Kidney (tissue), 14 donors: Measurements from ENCODE around the gene COL6A2. TPM values are rescaled to one million over a fixed set of nuclear protein-coding genes. Genes with fewer than 3 reads are reported as not detected.
A peak's percentile ranks its signal among the peaks of the same experiment; 100 is the strongest.

Source experiments
- DNase-seq, 5 donors: peaks; one replicate each; pipeline ENCODE4 v3.0.0-alpha.2; 2013 to 2020
- FAIRE-seq: peaks from 2 replicates; lab custom pipeline; 2012; peaks lifted over from hg19 to GRCh38; lab: Jason Lieb, UNC
- H3K27ac ChIP-seq, 2 donors: one replicate each; pipeline ENCODE4 v1.7.0; 2013; ENCODE audit warnings: low read depth in 2 of 2, low read length in 2 of 2, inconsistent platforms in 1 of 2
- H3K27me3 ChIP-seq: one replicate; pipeline ENCODE4 v1.7.1; 2013; ENCODE audit warnings: low read length, inconsistent platforms; ENCODE audit not compliant: control insufficient read depth, insufficient read depth
- H3K36me3 ChIP-seq, 3 donors: one replicate each; pipeline versions ENCODE4 v1.7.0 to v1.7.1; 2013; ENCODE audit warnings: low read length in 3 of 3, control low read depth in 1 of 3, inconsistent platforms in 1 of 3; ENCODE audit not compliant: insufficient read depth in 3 of 3, control insufficient read depth in 2 of 3
- H3K4me1 ChIP-seq, 3 donors: one replicate each; pipeline versions ENCODE4 v1.7.0 to v1.7.1; 2013; ENCODE audit warnings: low read length in 3 of 3, inconsistent platforms in 1 of 3, low read depth in 1 of 3; ENCODE audit not compliant: control insufficient read depth in 2 of 3, insufficient read depth in 2 of 3
- H3K4me3 ChIP-seq, 3 donors: one replicate each; pipeline versions ENCODE4 v1.7.0 to v1.8.1; 2013; ENCODE audit warnings: low read length in 3 of 3, control low read depth in 1 of 3, inconsistent platforms in 1 of 3
- H3K9ac ChIP-seq, 3 donors: one replicate each; pipeline versions ENCODE4 v1.7.0 to v1.7.1; 2013; ENCODE audit warnings: low read length in 3 of 3, control low read depth in 1 of 3, inconsistent platforms in 1 of 3
- H3K9me3 ChIP-seq, 3 donors: one replicate each; pipeline versions ENCODE4 v1.7.0 to v1.7.1; 2013; ENCODE audit warnings: low read length in 3 of 3, control low read depth in 1 of 3, inconsistent platforms in 1 of 3; ENCODE audit not compliant: control insufficient read depth in 2 of 3, insufficient read depth in 1 of 3
- intact Hi-C: fragments of 100-400 bp; cut with DNase I; formaldehyde crosslinking; loops from one replicate; pipeline ENCODE4 v1.11.1; 2022
- polyA plus RNA-seq: library from polyadenylated mRNA; stranded (reverse); fragments of 350-450 nt; fragmentation: Illumina TruSeq; extraction: RNeasy Lipid Tissue Mini Kit (QIAGEN cat#74804); gene quantifications from one replicate; pipeline ENCODE4 v1.2.3, GENCODE V29; 2014; ENCODE audit warnings: low read depth, low replicate concordance; ENCODE audit not compliant: insufficient read depth
- total RNA-seq: library from RNA; stranded (reverse); fragmentation: NEBNext Ultra II Directional; extraction: Animal tissue kit (Norgen Biotek cat#: 25700); gene quantifications from one replicate; pipeline ENCODE4 v1.2.1, GENCODE V29; 2021
- TF ChIP-seq, protein P1 (sequence below): IDR thresholded peaks from 3 replicates; pipeline ENCODE4 v1.5.1; 2012; ENCODE audit warnings: mild to moderate bottlenecking, moderate library complexity, borderline replicate concordance; ENCODE audit not compliant: insufficient read depth; ENCODE audit errors: extremely low read depth
- donor health status: control.
- donor health status: control.
- donor health status: control.
- donor health status: control.
- donor health status: control.
- donor health status: DM: yes; HTN: yes; CAD: no.
- donor health status: Normal renal cell carcinoma (clear cell type).

COL6A2 gene
- total and polyA plus RNA-seq, 2 donors from 2014 or later = 52.4 to 174 TPM

DNA sequence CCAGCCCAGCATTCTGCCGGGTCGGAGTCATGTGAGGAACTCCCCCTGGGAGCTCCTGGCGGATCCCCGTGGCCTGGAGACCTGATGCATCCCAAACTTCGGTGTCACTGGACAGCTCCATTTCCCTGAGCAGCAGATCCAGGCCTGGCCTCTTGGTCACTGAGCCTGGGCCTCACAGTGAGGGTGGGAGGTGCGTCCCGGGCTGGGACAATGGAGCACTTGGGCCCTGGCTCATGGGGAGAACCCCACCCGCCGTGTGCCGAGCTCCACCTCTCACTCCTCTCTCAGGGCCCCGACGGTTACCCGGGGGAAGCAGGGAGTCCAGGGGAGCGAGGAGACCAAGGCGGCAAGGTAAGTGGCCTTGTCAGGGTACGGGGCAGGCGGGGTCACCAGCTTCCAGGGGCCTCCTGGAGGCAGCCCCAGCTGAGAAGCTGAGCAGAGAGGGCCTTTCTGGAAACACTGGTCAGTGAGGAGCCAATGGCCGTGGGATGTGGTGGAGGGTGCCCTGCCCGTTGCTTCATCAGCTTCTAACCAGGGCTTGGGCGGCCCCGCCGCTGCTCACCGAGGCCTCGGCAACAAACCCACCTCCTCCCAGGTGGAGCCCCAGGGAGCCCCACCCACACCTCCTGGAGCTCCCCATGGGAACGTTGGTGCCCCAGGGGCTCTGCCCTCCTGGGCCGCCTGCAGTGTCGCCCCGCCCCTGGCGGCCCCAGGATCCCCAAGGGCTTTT lies 19.8 kb downstream of the COL6A2 start:
- FAIRE-seq (no peak), DNase-seq (peak in 3 of 5 donors; percentile 6 to 64 (median 24))
- H3K27ac ChIP-seq = no peak overlapping the region
- H3K27me3 ChIP-seq = no peaks in the 10 kb centered on the region
- H3K4me1 ChIP-seq = no peaks in the 10 kb centered on the region
- H3K4me3 ChIP-seq = no peak overlapping the region
- H3K9ac ChIP-seq = no peak overlapping the region
- TF ChIP-seq, protein P1, sequence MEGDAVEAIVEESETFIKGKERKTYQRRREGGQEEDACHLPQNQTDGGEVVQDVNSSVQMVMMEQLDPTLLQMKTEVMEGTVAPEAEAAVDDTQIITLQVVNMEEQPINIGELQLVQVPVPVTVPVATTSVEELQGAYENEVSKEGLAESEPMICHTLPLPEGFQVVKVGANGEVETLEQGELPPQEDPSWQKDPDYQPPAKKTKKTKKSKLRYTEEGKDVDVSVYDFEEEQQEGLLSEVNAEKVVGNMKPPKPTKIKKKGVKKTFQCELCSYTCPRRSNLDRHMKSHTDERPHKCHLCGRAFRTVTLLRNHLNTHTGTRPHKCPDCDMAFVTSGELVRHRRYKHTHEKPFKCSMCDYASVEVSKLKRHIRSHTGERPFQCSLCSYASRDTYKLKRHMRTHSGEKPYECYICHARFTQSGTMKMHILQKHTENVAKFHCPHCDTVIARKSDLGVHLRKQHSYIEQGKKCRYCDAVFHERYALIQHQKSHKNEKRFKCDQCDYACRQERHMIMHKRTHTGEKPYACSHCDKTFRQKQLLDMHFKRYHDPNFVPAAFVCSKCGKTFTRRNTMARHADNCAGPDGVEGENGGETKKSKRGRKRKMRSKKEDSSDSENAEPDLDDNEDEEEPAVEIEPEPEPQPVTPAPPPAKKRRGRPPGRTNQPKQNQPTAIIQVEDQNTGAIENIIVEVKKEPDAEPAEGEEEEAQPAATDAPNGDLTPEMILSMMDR = no peak
- H3K9me3 ChIP-seq = peaks cover 0 to 3% (median 0%) of the 10 kb centered on the region in 3 donors
- intact Hi-C loops = no loop called here
- peaks cover 0 to 5% (median 0%) of the 10 kb centered on the region in 3 donors for H3K36me3 ChIP-seq

DNA sequence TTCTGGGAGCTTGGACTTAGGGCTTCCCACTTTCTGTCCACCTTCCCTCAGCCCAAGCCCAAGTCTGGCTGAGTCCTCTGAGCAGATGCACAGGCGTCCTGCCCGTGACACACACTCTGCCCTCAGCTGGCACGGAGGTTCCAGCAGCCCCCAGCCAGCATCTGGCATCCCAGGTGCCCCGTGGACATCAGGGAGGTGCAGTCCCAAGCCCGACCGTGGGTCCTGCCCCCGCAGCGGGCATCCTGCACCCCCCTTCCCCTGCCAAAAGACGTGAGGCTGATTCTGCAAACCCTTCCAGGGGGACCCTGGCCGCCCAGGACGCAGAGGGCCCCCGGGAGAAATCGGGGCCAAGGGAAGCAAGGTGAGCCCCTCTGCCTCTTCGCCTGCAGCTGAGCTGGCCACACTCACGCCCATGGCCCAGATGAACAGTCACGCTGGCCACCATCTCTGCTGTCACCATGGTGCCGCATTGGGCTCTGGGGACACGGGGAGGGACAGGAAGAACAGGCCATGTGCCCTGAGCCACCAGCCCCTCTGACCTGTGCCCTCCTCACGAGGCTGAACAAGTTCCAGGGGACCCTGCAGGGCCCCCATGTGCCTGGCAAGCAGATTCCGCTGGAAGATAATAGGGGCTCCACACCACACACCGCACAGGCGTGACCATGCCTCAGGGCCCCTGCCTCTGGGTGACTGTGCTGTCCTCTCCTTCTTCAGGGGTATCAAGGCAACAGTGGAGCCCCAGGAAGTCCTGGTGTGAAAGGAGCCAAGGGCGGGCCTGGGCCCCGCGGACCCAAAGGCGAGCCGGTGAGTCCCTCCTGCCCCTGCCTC lies 20.6 kb downstream of the COL6A2 start:
- FAIRE-seq (no peak), DNase-seq (peak in 3 of 5 donors; percentile 5 to 55 (median 25))
- H3K27ac ChIP-seq = no peak overlapping the region
- no peaks in the 10 kb centered on the region for H3K27me3 ChIP-seq
- no peak overlapping the region for H3K9ac ChIP-seq
- peaks cover 0 to 3% (median 0%) of the 10 kb centered on the region in 3 donors for H3K9me3 ChIP-seq
- TF ChIP-seq, protein P1 = no peak
- no peak overlapping the region for H3K4me3 ChIP-seq
- intact Hi-C loops = no loop called here
- H3K4me1 ChIP-seq = no peaks in the 10 kb centered on the region
- H3K36me3 ChIP-seq = peaks cover 0 to 5% (median 0%) of the 10 kb centered on the region in 3 donors

DNA sequence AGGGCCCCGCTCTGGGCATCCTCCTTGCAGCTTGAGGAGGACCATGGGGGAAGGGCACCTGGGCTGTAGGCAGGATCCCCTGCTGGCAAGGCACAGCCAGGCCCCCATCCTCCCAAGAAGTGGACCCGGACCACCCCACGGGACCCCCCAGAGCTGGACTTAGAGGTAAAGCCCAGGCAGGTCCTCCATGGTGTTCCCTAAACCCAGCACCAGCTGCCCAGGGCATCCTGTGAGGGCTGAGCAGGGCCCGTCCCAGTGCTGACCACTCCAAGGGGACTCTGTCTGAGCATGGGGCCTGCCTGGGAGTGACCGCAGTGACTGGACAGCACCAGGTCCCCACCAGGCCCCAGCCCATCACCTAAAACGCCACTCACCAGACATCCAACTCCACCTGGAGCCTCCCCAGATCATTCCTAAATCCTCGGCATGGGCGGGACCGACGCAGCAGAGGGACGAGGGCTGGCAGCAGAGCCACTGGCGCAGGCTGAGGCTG lies 21.3 kb downstream of the COL6A2 start:
- Histone ChIP-seq H3K4me3 (no peak overlapping the region), H3K27ac (no peak overlapping the region), H3K36me3 (peaks cover 0 to 4% (median 0%) of the 10 kb centered on the region in 3 donors), H3K9ac (no peak overlapping the region), H3K9me3 (peaks cover 0 to 3% (median 0%) of the 10 kb centered on the region in 3 donors), H3K4me1 (no peaks in the 10 kb centered on the region), H3K27me3 (no peaks in the 10 kb centered on the region)
- FAIRE-seq (no peak), DNase-seq (peak in 3 of 5 donors; percentile 6 to 62 (median 26))
- TF ChIP-seq, protein P1 = no peak
- intact Hi-C loops = no loop called here
